ENCODE measurements around the gene PHLDB1.

PHLDB1 gene

DNA sequence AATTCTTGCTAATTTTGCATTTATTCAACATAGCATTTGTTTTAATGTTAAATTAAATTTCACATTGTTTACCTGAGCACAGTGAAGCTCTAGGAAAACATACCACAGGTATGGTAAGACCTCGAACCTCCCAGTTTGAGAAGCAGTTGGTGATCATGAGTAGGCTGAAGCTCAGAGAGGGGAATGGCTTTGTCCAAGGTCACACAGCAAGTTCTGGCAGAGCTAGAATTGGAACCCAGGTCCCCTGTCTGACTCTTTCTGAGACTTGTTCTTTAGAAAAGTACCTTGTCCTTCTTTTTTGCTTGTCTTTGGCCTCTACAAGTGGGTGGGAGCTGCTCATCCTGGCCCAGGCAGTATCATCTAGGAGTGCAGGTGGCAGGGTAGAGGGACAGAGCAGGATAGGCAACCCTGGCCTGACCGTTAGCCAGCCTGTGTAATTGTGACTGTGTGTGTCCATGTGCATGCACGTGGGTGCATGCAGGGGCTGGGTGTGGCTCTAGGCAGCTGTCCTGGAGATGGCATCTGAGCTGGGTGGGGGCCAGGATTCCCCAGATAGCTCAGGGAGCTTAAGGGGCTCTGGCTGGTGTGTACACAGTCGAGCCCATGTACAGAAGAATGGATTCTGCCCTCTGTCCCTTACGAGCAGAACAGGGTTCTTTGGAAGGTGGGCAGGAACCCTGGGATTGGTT lies 21.6 kb downstream of the PHLDB1 start:
- H4K12ac ChIP-seq (ENCODE audit: low read depth, low read length): no peak overlapping the region
- no peak overlapping the region for H4K91ac ChIP-seq (ENCODE audit: low read depth, low read length)
- H3K4me2 ChIP-seq (ENCODE audit: low read length): no peak overlapping the region
- H3K27ac ChIP-seq (ENCODE audit: low read depth, low read length): no peak overlapping the region
- H2BK5ac ChIP-seq (ENCODE audit: low read depth, low read length, poor library complexity): no peak overlapping the region
- no peak overlapping the region for H2AFZ ChIP-seq (ENCODE audit: insufficient read depth, low read length, poor library complexity)
- H2BK12ac ChIP-seq (ENCODE audit: low read length): no peak overlapping the region
- H3K14ac ChIP-seq (ENCODE audit: low read length): no peak overlapping the region
- H3K23ac ChIP-seq (ENCODE audit: low read length): no peak overlapping the region
- no peaks in the 10 kb centered on the region for H3K27me3 ChIP-seq (ENCODE audit: insufficient read depth, low read length)
- peaks cover 2% of the 10 kb centered on the region for H3K9me3 ChIP-seq (ENCODE audit: insufficient read depth, low read depth, low read length)
- no peaks in the 10 kb centered on the region for H3K79me2 ChIP-seq (ENCODE audit: control insufficient read depth, insufficient read depth, low read length, poor library complexity)
- H3K18ac ChIP-seq (ENCODE audit: low read length): no peak overlapping the region
- H4K8ac ChIP-seq (ENCODE audit: low read depth, low read length): no peak overlapping the region
- no peaks in the 10 kb centered on the region for H3K79me1 ChIP-seq (ENCODE audit: low read length)
- peaks cover 58 to 71% of the 10 kb centered on the region in 2 experiments for H3K36me3 ChIP-seq (ENCODE audit: control insufficient read depth in 1 of 2, insufficient read depth in 2 of 2, low read length in 2 of 2)
- no CpG with 5 or more reads among the region's 5 CpGs for whole genome bisulfite sequencing (ENCODE audit: extremely low coverage, insufficient coverage, insufficient read length)
- no peak overlapping the region for H2BK120ac ChIP-seq (ENCODE audit: insufficient read depth, low read length, poor library complexity)
- H2AK5ac ChIP-seq (ENCODE audit: low read length): no peak overlapping the region
- no peak overlapping the region for H3K4ac ChIP-seq (ENCODE audit: low read depth, low read length)
- H3K9ac ChIP-seq (ENCODE audit: low read length): no peak overlapping the region
- DNase-seq: no peak
- H3K4me1 ChIP-seq (ENCODE audit: control insufficient read depth in 1 of 2, insufficient read depth in 2 of 2, low read length in 2 of 2): peaks cover 2 to 4% of the 10 kb centered on the region in 2 experiments
- no peak overlapping the region for H3K4me3 ChIP-seq (ENCODE audit: low read depth, low read length)

DNA sequence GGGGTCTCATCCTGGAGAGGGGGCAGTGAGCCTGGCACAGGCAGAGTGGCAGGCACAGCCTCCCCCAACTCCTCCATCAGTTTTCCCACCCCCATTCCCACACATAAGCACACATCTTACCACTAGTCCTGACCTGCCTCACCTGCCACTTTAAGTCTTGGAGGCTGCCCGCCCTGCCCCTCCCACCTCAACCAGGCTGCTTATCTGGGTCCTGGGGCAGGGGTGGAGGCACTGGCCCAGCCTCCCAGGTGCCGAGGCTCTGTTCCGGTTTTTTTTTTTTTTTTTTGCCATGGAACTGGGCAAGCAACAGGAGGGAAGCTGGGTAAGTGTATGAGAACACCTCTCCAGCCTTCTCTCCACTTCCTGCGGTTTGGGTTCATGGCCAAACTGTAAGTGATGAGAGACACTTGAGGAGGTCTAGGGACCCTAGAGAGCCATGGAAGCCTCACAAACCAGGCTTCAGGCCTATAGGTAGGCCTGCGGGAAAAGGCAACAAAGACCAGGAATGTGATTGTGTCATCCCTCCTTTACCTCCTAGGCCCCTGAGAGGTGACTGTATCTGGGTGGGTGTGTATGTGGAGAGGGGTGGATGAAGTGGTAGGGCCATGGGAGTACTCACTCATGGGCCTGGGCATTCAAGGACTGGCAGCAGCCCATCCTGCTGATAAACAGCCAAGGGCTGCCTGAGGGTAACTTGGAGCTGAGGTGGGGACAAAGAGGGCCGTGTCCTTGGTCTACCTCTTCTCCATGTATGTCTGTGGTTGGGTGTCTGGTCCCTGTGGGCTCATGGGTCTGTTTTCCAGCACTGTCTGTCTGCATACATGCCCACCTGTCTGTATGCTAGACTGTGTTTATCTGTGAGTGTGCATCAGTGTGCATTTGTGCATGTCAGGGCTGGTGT lies 22.6 kb downstream of the PHLDB1 start:
- Histone ChIP-seq H2AFZ (ENCODE audit: insufficient read depth, low read length, poor library complexity) (no peak overlapping the region), H3K9me3 (ENCODE audit: insufficient read depth, low read depth, low read length) (peaks cover 1% of the 10 kb centered on the region), H3K36me3 (ENCODE audit: control insufficient read depth in 1 of 2, insufficient read depth in 2 of 2, low read length in 2 of 2) (peaks cover 54 to 67% of the 10 kb centered on the region in 2 experiments), H4K8ac (ENCODE audit: low read depth, low read length) (no peak overlapping the region), H3K4me3 (ENCODE audit: low read depth, low read length) (peak overlapping the region; percentile 10), H3K18ac (ENCODE audit: low read length) (no peak overlapping the region), H4K91ac (ENCODE audit: low read depth, low read length) (no peak overlapping the region), H3K4me1 (ENCODE audit: control insufficient read depth in 1 of 2, insufficient read depth in 2 of 2, low read length in 2 of 2) (peaks cover 9 to 13% of the 10 kb centered on the region in 2 experiments), H2BK5ac (ENCODE audit: low read depth, low read length, poor library complexity) (no peak overlapping the region), H3K23ac (ENCODE audit: low read length) (no peak overlapping the region), H2BK12ac (ENCODE audit: low read length) (no peak overlapping the region), H3K27ac (ENCODE audit: low read depth, low read length) (no peak overlapping the region), H3K4ac (ENCODE audit: low read depth, low read length) (no peak overlapping the region), H3K27me3 (ENCODE audit: insufficient read depth, low read length) (no peaks in the 10 kb centered on the region), H3K14ac (ENCODE audit: low read length) (no peak overlapping the region), H3K79me1 (ENCODE audit: low read length) (no peaks in the 10 kb centered on the region), H4K12ac (ENCODE audit: low read depth, low read length) (no peak overlapping the region), H3K9ac (ENCODE audit: low read length) (no peak overlapping the region), H2AK5ac (ENCODE audit: low read length) (no peak overlapping the region), H3K4me2 (ENCODE audit: low read length) (no peak overlapping the region), H2BK120ac (ENCODE audit: insufficient read depth, low read length, poor library complexity) (no peak overlapping the region), H3K79me2 (ENCODE audit: control insufficient read depth, insufficient read depth, low read length, poor library complexity) (no peaks in the 10 kb centered on the region)
- WGBS (ENCODE audit: extremely low coverage, insufficient coverage, insufficient read length): no CpG with 5 or more reads among the region's 6 CpGs
- no peak for DNase-seq

DNA sequence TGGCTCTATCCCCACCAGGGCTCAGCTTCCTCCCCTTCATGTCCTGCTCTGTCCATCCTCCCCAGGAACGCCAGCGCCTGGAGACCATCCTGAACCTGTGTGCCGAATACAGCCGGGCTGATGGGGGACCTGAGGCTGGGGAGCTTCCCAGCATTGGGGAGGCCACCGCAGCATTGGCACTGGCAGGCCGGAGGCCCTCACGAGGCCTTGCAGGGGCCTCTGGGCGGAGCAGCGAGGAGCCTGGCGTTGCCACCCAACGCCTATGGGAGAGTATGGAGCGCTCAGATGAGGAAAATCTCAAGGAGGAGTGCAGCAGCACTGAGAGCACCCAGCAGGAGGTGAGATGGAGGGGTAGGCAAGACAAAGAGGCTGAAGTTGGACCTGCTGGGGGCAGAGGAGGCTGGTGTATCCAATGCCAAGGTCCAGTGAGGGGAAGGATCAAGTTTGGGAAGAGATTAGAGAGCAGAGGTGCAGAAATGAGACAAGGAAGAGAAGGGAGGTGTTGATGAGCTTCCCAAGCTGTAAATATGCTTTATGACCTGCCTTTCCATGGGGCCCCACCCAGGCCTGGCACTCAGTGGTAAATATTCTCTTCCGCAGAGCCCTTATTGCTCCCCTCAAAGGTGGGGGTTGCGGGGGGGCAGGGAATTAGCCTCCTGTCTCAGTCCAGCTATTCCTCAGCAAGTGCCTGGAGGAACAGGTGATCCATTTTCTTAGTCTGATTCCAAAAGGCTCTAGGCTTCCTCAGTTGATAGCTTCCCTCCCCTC lies 23.9 kb downstream of the PHLDB1 start:
- Histone ChIP-seq H3K79me2 (ENCODE audit: control insufficient read depth, insufficient read depth, low read length, poor library complexity) (no peaks in the 10 kb centered on the region), H4K12ac (ENCODE audit: low read depth, low read length) (no peak overlapping the region), H2AK5ac (ENCODE audit: low read length) (no peak overlapping the region), H3K18ac (ENCODE audit: low read length) (no peak overlapping the region), H4K8ac (ENCODE audit: low read depth, low read length) (no peak overlapping the region), H2BK120ac (ENCODE audit: insufficient read depth, low read length, poor library complexity) (no peak overlapping the region), H3K9me3 (ENCODE audit: insufficient read depth, low read depth, low read length) (no peaks in the 10 kb centered on the region), H3K9ac (ENCODE audit: low read length) (no peak overlapping the region), H2BK12ac (ENCODE audit: low read length) (no peak overlapping the region), H3K36me3 (ENCODE audit: control insufficient read depth in 1 of 2, insufficient read depth in 2 of 2, low read length in 2 of 2) (peaks cover 55 to 65% of the 10 kb centered on the region in 2 experiments), H2BK5ac (ENCODE audit: low read depth, low read length, poor library complexity) (no peak overlapping the region), H3K4me2 (ENCODE audit: low read length) (no peak overlapping the region), H4K91ac (ENCODE audit: low read depth, low read length) (no peak overlapping the region), H3K4me3 (ENCODE audit: low read depth, low read length) (no peak overlapping the region), H3K23ac (ENCODE audit: low read length) (no peak overlapping the region), H3K27ac (ENCODE audit: low read depth, low read length) (no peak overlapping the region), H3K4ac (ENCODE audit: low read depth, low read length) (no peak overlapping the region), H3K4me1 (ENCODE audit: control insufficient read depth in 1 of 2, insufficient read depth in 2 of 2, low read length in 2 of 2) (peaks cover 12 to 16% of the 10 kb centered on the region in 2 experiments), H3K27me3 (ENCODE audit: insufficient read depth, low read length) (no peaks in the 10 kb centered on the region), H3K79me1 (ENCODE audit: low read length) (no peaks in the 10 kb centered on the region), H3K14ac (ENCODE audit: low read length) (no peak overlapping the region), H2AFZ (ENCODE audit: insufficient read depth, low read length, poor library complexity) (no peak overlapping the region)
- no CpG with 5 or more reads among the region's 14 CpGs for WGBS (ENCODE audit: extremely low coverage, insufficient coverage, insufficient read length)
- no peak for DNase-seq

DNA sequence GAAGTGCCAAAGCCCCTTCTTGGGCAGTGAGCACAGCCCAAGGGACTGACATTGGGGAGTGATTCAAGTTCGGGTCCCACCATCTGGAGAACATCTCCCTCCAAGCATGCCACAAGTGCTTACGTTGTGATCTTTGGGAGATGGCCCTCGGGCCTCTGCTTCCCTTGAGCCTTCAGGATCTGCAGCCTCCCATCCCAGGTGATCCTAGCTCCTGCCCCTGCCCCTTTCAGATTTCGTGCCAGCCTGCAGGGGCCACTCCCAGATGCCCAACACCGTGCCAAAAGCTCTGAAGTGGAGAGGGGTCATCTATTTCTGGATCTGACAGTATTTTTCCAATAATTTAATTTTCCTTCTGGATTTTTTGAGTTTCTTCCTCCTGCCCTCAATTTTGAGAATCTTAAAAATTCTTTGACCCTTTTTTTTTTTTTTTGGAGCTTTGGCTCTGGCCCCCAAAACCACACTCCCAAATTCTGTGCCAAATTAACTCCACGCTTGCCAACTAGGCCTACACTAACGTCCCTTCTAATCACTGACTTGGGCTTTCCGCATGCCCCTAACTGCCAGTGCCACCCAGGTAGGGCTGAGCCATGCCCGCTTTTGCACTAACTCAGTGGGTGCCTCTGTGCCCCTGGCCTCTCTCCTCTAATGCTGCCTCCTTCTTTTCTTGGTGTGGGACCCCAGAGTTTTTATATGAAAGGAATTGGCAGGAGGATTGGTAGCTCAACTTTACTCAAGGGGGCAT lies 25.3 kb downstream of the PHLDB1 start:
- H3K23ac ChIP-seq (ENCODE audit: low read length): no peak overlapping the region
- no peak overlapping the region for H2AK5ac ChIP-seq (ENCODE audit: low read length)
- no peak overlapping the region for H2BK5ac ChIP-seq (ENCODE audit: low read depth, low read length, poor library complexity)
- H4K91ac ChIP-seq (ENCODE audit: low read depth, low read length): no peak overlapping the region
- no peak overlapping the region for H4K8ac ChIP-seq (ENCODE audit: low read depth, low read length)
- no peak overlapping the region for H3K4me2 ChIP-seq (ENCODE audit: low read length)
- no peaks in the 10 kb centered on the region for H3K79me2 ChIP-seq (ENCODE audit: control insufficient read depth, insufficient read depth, low read length, poor library complexity)
- no peaks in the 10 kb centered on the region for H3K9me3 ChIP-seq (ENCODE audit: insufficient read depth, low read depth, low read length)
- no CpG with 5 or more reads among the region's 9 CpGs for WGBS (ENCODE audit: extremely low coverage, insufficient coverage, insufficient read length)
- H3K4ac ChIP-seq (ENCODE audit: low read depth, low read length): no peak overlapping the region
- H3K4me1 ChIP-seq (ENCODE audit: control insufficient read depth in 1 of 2, insufficient read depth in 2 of 2, low read length in 2 of 2): peaks cover 12 to 16% of the 10 kb centered on the region in 2 experiments
- H3K4me3 ChIP-seq (ENCODE audit: low read depth, low read length): no peak overlapping the region
- no peak overlapping the region for H2BK120ac ChIP-seq (ENCODE audit: insufficient read depth, low read length, poor library complexity)
- no peak overlapping the region for H3K9ac ChIP-seq (ENCODE audit: low read length)
- H3K27me3 ChIP-seq (ENCODE audit: insufficient read depth, low read length): no peaks in the 10 kb centered on the region
- H2BK12ac ChIP-seq (ENCODE audit: low read length): no peak overlapping the region
- no peak overlapping the region for H4K12ac ChIP-seq (ENCODE audit: low read depth, low read length)
- no peak overlapping the region for H3K27ac ChIP-seq (ENCODE audit: low read depth, low read length)
- no peak overlapping the region for H2AFZ ChIP-seq (ENCODE audit: insufficient read depth, low read length, poor library complexity)
- no peak overlapping the region for H3K18ac ChIP-seq (ENCODE audit: low read length)
- H3K14ac ChIP-seq (ENCODE audit: low read length): no peak overlapping the region
- peaks cover 49 to 60% of the 10 kb centered on the region in 2 experiments for H3K36me3 ChIP-seq (ENCODE audit: control insufficient read depth in 1 of 2, insufficient read depth in 2 of 2, low read length in 2 of 2)
- H3K79me1 ChIP-seq (ENCODE audit: low read length): no peaks in the 10 kb centered on the region
- DNase-seq: no peak
